Calu3 (cell line): ENCODE results near the gene FAM72D. TPM values are rescaled to one million over a fixed set of nuclear protein-coding genes. Genes with fewer than 3 reads are reported as not detected.
"Not testable (repeated sequence)": the region's sequence is repeated elsewhere in the genome, so short reads cannot be mapped to it uniquely, and the experiment has no call there.

Experiments
- Bru-seq: library from RNA; stranded (reverse); fragments of 400-500 nt; gene quantifications from one replicate; lab custom pipeline; 2021; lab: Mats Ljungman, UMichigan
- BruChase-seq, 2 experiments: library from RNA; stranded (reverse); fragments of 400-500 nt; gene quantifications; one replicate each; lab custom pipeline; 2021; lab: Mats Ljungman, UMichigan
- BruUV-seq: library from RNA; stranded (reverse); fragments of 400-500 nt; replicated peaks from 2 replicates; lab custom pipeline; 2021; lab: Mats Ljungman, UMichigan
- CTCF ChIA-PET: fragments of 300-600 bp; sonication (Branson Sonifier 250); formaldehyde crosslinking; loops from one replicate; lab custom pipeline; 2022; ENCODE audit warnings: antibody characterized with exemption; lab: Charles Lee
- DNase-seq: peaks from one replicate; pipeline ENCODE4 v3.0.0; 2022
- H3K27ac Mint-ChIP-seq: one replicate; pipeline ENCODE4 v1.8.0; 2022; ENCODE audit warnings: mixed read lengths; ENCODE audit not compliant: unreplicated experiment
- H3K27me3 Mint-ChIP-seq: one replicate; pipeline ENCODE4 v1.8.0; 2022; ENCODE audit warnings: mixed read lengths; ENCODE audit not compliant: unreplicated experiment
- H3K36me3 Mint-ChIP-seq: one replicate; pipeline ENCODE4 v1.8.0; 2022; ENCODE audit warnings: mild to moderate bottlenecking, moderate library complexity, mixed read lengths; ENCODE audit not compliant: insufficient read depth, unreplicated experiment
- H3K4me1 Mint-ChIP-seq: one replicate; pipeline ENCODE4 v1.8.0; 2022; ENCODE audit warnings: mild to moderate bottlenecking, low read depth, mixed read lengths; ENCODE audit not compliant: unreplicated experiment
- H3K4me3 Mint-ChIP-seq: one replicate; pipeline ENCODE4 v1.8.0; 2022; ENCODE audit warnings: mild to moderate bottlenecking, low read depth, moderate library complexity, mixed read lengths; ENCODE audit not compliant: unreplicated experiment
- H3K9me3 Mint-ChIP-seq: one replicate; pipeline ENCODE4 v1.8.0; 2022; ENCODE audit warnings: low read depth, mixed read lengths; ENCODE audit not compliant: unreplicated experiment
- intact Hi-C: fragments of 100-400 bp; cut with micrococcal nuclease; formaldehyde crosslinking; loops from one replicate; pipeline ENCODE4 v1.10.0; 2022; ENCODE audit not compliant: unreplicated experiment
- long read RNA-seq: library from polyadenylated mRNA; stranded (forward); transcript quantifications from one replicate; pipeline ENCODE4 v2.0.0, GENCODE V29; 2022
- total RNA-seq: library from RNA; stranded (reverse); gene quantifications from 2 replicates; pipeline ENCODE4 v1.2.3, GENCODE V29; 2022

Gene FAM72D
- total RNA-seq = 8.2 and 10.3 TPM in 2 replicates
- percentile 49 among the genes with signal in this experiment for Bru-seq, nascent RNA
- BruChase-seq, experiment 1, labeled RNA remaining after a 6-hour chase = percentile 43 among the genes with signal in this experiment
- percentile 56 among the genes with signal in this experiment for BruChase-seq, experiment 2, labeled RNA remaining after a 2-hour chase
- long read RNA-seq, transcript FAM72D-201 (4 exons, 2,397 nt) = major isoform, 10 of 12 reads
- long read RNA-seq, partial matches to known transcripts = 1 of 12 reads
- long read RNA-seq, other reads (novel, unspliced or antisense) = 1 of 12 reads

- peak within 1 kb of the TSS; percentile 56 for H3K4me3 Mint-ChIP-seq
- DNase-seq, BruUV-seq, H3K27me3 Mint-ChIP-seq, H3K4me1 Mint-ChIP-seq, CTCF ChIA-PET, intact Hi-C loops, H3K9me3 Mint-ChIP-seq, H3K27ac Mint-ChIP-seq, H3K36me3 Mint-ChIP-seq: not testable (repeated sequence)
Measured at GRCh38 chr1:145095284-145096057, at the start of gene FAM72D, which contains the start of gene SRGAP2B. FAM72D (plus strand) TSS chr1:145095974; CDS start chr1:145096848, 874 bp downstream. SRGAP2B (minus strand) TSS chr1:145095328; CDS start chr1:145092901, 2,427 bp downstream.

GRCh38 chr1:145047553-145047952 is 48.2 kb upstream of the FAM72D start:
- H3K9me3 Mint-ChIP-seq, H3K27me3 Mint-ChIP-seq, DNase-seq, BruUV-seq, H3K36me3 Mint-ChIP-seq, CTCF ChIA-PET, H3K4me1 Mint-ChIP-seq, intact Hi-C loops, H3K4me3 Mint-ChIP-seq, H3K27ac Mint-ChIP-seq: not testable (repeated sequence)

- H3K27ac Mint-ChIP-seq, H3K4me3 Mint-ChIP-seq, H3K4me1 Mint-ChIP-seq, H3K9me3 Mint-ChIP-seq, DNase-seq, H3K27me3 Mint-ChIP-seq, H3K36me3 Mint-ChIP-seq, CTCF ChIA-PET, BruUV-seq, intact Hi-C loops: not testable (repeated sequence)
Measured at GRCh38 chr1:145048181-145048856, 47.5 kb upstream of the FAM72D start.

- H3K9me3 Mint-ChIP-seq, intact Hi-C loops, BruUV-seq, H3K4me1 Mint-ChIP-seq, H3K36me3 Mint-ChIP-seq, H3K27ac Mint-ChIP-seq, DNase-seq, H3K4me3 Mint-ChIP-seq, CTCF ChIA-PET, H3K27me3 Mint-ChIP-seq: not testable (repeated sequence)
Measured at GRCh38 chr1:145052019-145052776, 43.6 kb upstream of the FAM72D start.

- intact Hi-C loops, DNase-seq, H3K36me3 Mint-ChIP-seq, BruUV-seq, H3K4me1 Mint-ChIP-seq, H3K4me3 Mint-ChIP-seq, CTCF ChIA-PET, H3K9me3 Mint-ChIP-seq, H3K27me3 Mint-ChIP-seq, H3K27ac Mint-ChIP-seq: not testable (repeated sequence)
Measured at GRCh38 chr1:145053428-145053827, 42.3 kb upstream of the FAM72D start.

- H3K27ac Mint-ChIP-seq, H3K36me3 Mint-ChIP-seq, BruUV-seq: not testable (repeated sequence)
Measured at GRCh38 chr1:145055217-145055760, 40.5 kb upstream of the FAM72D start.

GRCh38 chr1:145058184-145058583 is 37.6 kb upstream of the FAM72D start:
- H3K27me3 Mint-ChIP-seq, H3K9me3 Mint-ChIP-seq, H3K4me1 Mint-ChIP-seq, H3K36me3 Mint-ChIP-seq, H3K27ac Mint-ChIP-seq, DNase-seq, BruUV-seq, intact Hi-C loops, CTCF ChIA-PET, H3K4me3 Mint-ChIP-seq: not testable (repeated sequence)

More at GRCh38 chr1:145055217-145055760, 40.5 kb upstream of the FAM72D start:
- H3K4me3 Mint-ChIP-seq, DNase-seq, H3K27me3 Mint-ChIP-seq, H3K9me3 Mint-ChIP-seq, H3K4me1 Mint-ChIP-seq, intact Hi-C loops, CTCF ChIA-PET: not testable (repeated sequence)

GRCh38 chr1:145063285-145063684 is 32.5 kb upstream of the FAM72D start:
- H3K36me3 Mint-ChIP-seq, H3K27me3 Mint-ChIP-seq, H3K4me1 Mint-ChIP-seq, H3K27ac Mint-ChIP-seq, DNase-seq, intact Hi-C loops, CTCF ChIA-PET, H3K9me3 Mint-ChIP-seq, BruUV-seq, H3K4me3 Mint-ChIP-seq: not testable (repeated sequence)
